Ectodermal cell (in vitro differentiated cells): ENCODE data around the gene TMEM178A.
"Not testable (repeated sequence)": the region's sequence is repeated elsewhere in the genome, so short reads cannot be mapped to it uniquely, and the experiment has no call there.

Experiments
- H3K27ac ChIP-seq: 2 replicates; pipeline ENCODE4 v1.7.0; 2013; ENCODE audit warnings: mild to moderate bottlenecking, low read depth, low read length; ENCODE audit not compliant: insufficient read depth, poor library complexity, severe bottlenecking
- H3K27me3 ChIP-seq: 2 replicates; pipeline ENCODE4 v1.7.0; 2013; ENCODE audit warnings: mild to moderate bottlenecking, low read length; ENCODE audit not compliant: insufficient read depth, control insufficient read depth, poor library complexity, severe bottlenecking
- H3K36me3 ChIP-seq: one replicate; pipeline ENCODE4 v1.7.0; 2013; ENCODE audit warnings: low read length; ENCODE audit not compliant: control insufficient read depth, insufficient read depth
- H3K4me1 ChIP-seq: one replicate; pipeline ENCODE4 v1.7.0; 2013; ENCODE audit warnings: low read length; ENCODE audit not compliant: control insufficient read depth, insufficient read depth
- H3K4me3 ChIP-seq: 2 replicates; pipeline ENCODE4 v1.7.0; 2013; ENCODE audit warnings: low read depth, low read length, control low read depth; ENCODE audit not compliant: insufficient read depth
- H3K9me3 ChIP-seq: 2 replicates; pipeline ENCODE4 v1.7.0; 2013; ENCODE audit warnings: mild to moderate bottlenecking, low read length, moderate library complexity; ENCODE audit not compliant: control insufficient read depth
- WGBS, 2 experiments: methylation state at CpG; one replicate each; pipeline ENCODE4 v1.1.7; 2013; ENCODE audit warnings: missing lambda C conversion rate in 2 of 2; 5-methylcytosine and 5-hydroxymethylcytosine counted together

TMEM178A gene

DNA sequence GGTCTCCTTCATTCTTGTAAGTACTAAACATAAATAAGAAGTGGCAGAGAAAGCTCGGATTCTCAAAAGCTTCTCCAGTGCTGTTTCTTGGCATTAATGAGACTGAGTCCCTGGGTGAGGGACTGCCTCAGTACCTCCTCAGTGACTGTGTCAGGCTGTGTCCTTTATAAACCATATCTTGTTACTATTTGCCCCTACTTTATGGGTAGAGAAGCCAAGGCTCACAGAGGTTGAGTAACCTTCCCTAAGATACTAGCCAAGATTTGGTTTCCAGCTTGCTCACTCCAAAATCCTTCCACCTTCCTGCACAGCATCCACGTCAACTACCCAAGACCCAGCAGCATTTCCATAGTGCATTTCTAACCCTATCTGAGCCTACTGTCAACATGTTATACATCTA is 57.8 kb downstream of the TMEM178A start:
- H3K27ac ChIP-seq = no peak overlapping the region
- H3K27me3 ChIP-seq = no peaks in the 10 kb centered on the region
- 92% methylated on average over 2 of the region's 2 CpGs for WGBS, 2 experiments
- no peaks in the 10 kb centered on the region for H3K36me3 ChIP-seq
- no peak overlapping the region for H3K4me3 ChIP-seq
- no peaks in the 10 kb centered on the region for H3K9me3 ChIP-seq
- no peaks in the 10 kb centered on the region for H3K4me1 ChIP-seq

GRCh38 chr2:39723946-39724827 is 58.5 kb downstream of the TMEM178A start:
- no peaks in the 10 kb centered on the region for H3K4me1 ChIP-seq
- 88 to 92% methylated on average over 7 to 9 of the region's 9 CpGs for WGBS, 2 experiments
- no peak overlapping the region for H3K4me3 ChIP-seq
- H3K27me3 ChIP-seq = no peaks in the 10 kb centered on the region
- no peaks in the 10 kb centered on the region for H3K36me3 ChIP-seq
- H3K9me3 ChIP-seq = no peaks in the 10 kb centered on the region
- no peak overlapping the region for H3K27ac ChIP-seq

- Histone ChIP-seq H3K27ac (no peak overlapping the region), H3K4me1 (no peaks in the 10 kb centered on the region), H3K27me3 (no peaks in the 10 kb centered on the region), H3K9me3 (no peaks in the 10 kb centered on the region), H3K36me3 (no peaks in the 10 kb centered on the region), H3K4me3 (no peak overlapping the region)
- whole genome bisulfite sequencing, 2 experiments = 94 to 95% methylated on average over 4 of the region's 4 CpGs
Observed at GRCh38 chr2:39724828-39725144, 59.1 kb downstream of the TMEM178A start.

GRCh38 chr2:39725401-39725800 is 59.7 kb downstream of the TMEM178A start:
- H3K9me3 ChIP-seq = no peaks in the 10 kb centered on the region
- H3K4me1 ChIP-seq = no peaks in the 10 kb centered on the region
- no peak overlapping the region for H3K4me3 ChIP-seq
- no peak overlapping the region for H3K27ac ChIP-seq
- H3K27me3 ChIP-seq = no peaks in the 10 kb centered on the region
- H3K36me3 ChIP-seq = no peaks in the 10 kb centered on the region
- 94 to 95% methylated on average over 5 of the region's 5 CpGs for WGBS, 2 experiments

DNA sequence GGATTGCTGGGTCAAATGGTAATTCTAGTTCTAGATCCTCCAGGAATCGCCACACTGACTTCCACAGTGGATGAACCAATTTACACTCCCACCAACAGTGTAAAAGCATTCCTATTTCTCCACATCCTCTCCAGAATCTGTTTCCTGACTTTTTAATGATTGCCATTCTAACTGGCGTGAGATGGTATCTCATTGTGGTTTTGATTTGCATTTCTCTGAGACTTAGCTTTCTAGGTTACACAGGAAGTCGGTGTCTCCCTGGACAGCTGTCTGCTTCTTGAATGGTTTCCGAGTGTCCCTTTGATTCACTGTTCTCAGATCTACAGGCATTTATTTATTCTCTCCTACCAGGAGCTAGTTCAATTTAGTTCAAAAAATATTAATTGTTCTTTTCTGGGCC is 62.4 kb downstream of the TMEM178A start:
- not testable (repeated sequence) for H3K36me3 ChIP-seq, H3K27me3 ChIP-seq, H3K27ac ChIP-seq, H3K4me1 ChIP-seq, H3K4me3 ChIP-seq, H3K9me3 ChIP-seq
- WGBS, 2 experiments = 90 to 96% methylated on average over 4 of the region's 4 CpGs

DNA sequence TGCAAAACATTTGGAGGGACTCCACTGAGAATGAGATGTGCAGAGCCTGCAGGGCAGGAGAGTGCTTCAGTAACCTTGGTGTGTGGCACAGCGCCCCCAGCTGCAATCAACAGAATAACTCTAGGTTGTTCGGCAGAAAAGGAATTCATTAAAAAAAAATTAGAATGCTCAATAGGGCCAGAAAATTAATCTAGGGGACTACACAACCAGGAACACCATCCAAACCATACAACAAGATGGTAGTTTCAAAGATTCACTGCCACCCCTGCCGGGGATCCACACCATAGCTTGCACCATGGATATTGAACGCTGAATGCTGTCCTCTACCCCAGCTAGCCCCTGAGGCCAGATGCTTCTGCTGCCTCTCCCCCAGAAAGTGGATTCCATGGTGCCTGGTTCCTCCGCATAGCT is 63.2 kb downstream of the TMEM178A start:
- Histone ChIP-seq H3K27ac (no peak overlapping the region), H3K4me3 (no peak overlapping the region), H3K4me1 (no peaks in the 10 kb centered on the region), H3K9me3 (no peaks in the 10 kb centered on the region), H3K36me3 (no peaks in the 10 kb centered on the region), H3K27me3 (no peaks in the 10 kb centered on the region)
- 67 to 69% methylated on average over 5 of the region's 5 CpGs for WGBS, 2 experiments

DNA sequence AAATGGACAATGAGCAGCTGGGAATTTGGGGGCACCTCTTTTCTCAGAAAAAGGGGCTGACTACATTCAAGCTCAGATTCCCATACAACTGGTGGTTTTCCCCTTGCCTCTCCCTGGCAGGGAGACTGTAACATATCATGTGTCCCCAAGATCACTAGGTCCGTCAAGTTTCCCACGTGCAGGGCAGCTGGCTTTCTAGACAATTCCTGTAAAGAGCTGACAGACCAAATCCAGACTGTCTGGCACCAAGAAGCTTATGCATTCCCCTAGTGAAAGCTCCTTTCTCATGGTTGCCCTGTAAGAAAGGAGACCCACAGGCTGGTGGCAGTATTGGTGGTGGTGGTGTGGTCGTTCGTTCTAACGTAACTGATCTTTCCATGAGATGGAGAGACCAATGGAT is 64.6 kb downstream of the TMEM178A start:
- H3K27me3 ChIP-seq = no peaks in the 10 kb centered on the region
- H3K9me3 ChIP-seq = no peaks in the 10 kb centered on the region
- H3K4me1 ChIP-seq = no peaks in the 10 kb centered on the region
- H3K36me3 ChIP-seq = peaks cover 2% of the 10 kb centered on the region
- WGBS, 2 experiments = 87 to 89% methylated on average over 5 of the region's 5 CpGs
- H3K27ac ChIP-seq = no peak overlapping the region
- no peak overlapping the region for H3K4me3 ChIP-seq

GRCh38 chr2:39730685-39731302 is 65.1 kb downstream of the TMEM178A start:
- WGBS, 2 experiments = 93 to 94% methylated on average over 2 of the region's 2 CpGs
- H3K36me3 ChIP-seq = peaks cover 5% of the 10 kb centered on the region
- no peaks in the 10 kb centered on the region for H3K4me1 ChIP-seq
- H3K9me3 ChIP-seq = no peaks in the 10 kb centered on the region
- no peak overlapping the region for H3K27ac ChIP-seq
- H3K27me3 ChIP-seq = no peaks in the 10 kb centered on the region
- H3K4me3 ChIP-seq = no peak overlapping the region

- Histone ChIP-seq H3K9me3 (no peaks in the 10 kb centered on the region), H3K4me3 (no peak overlapping the region), H3K36me3 (peaks cover 7% of the 10 kb centered on the region), H3K4me1 (no peaks in the 10 kb centered on the region), H3K27me3 (no peaks in the 10 kb centered on the region), H3K27ac (no peak overlapping the region)
- 89 to 92% methylated on average over 3 of the region's 3 CpGs for WGBS, 2 experiments
Observed at GRCh38 chr2:39731546-39731945, 65.8 kb downstream of the TMEM178A start.

- peaks cover 7% of the 10 kb centered on the region for H3K36me3 ChIP-seq
- H3K4me1 ChIP-seq = no peaks in the 10 kb centered on the region
- H3K27ac ChIP-seq = no peak overlapping the region
- no peaks in the 10 kb centered on the region for H3K27me3 ChIP-seq
- no peak overlapping the region for H3K4me3 ChIP-seq
- no peaks in the 10 kb centered on the region for H3K9me3 ChIP-seq
- 84 to 90% methylated on average over 1 of the region's 1 CpG for WGBS, 2 experiments
Observed at GRCh38 chr2:39732482-39732881, 66.8 kb downstream of the TMEM178A start.
